HEK293 (cell line): ENCODE measurements around the gene ABHD15.

Experiments used
- EGR2 ChIP-seq: fragments of 450-650 bp; formaldehyde crosslinking; IDR thresholded peaks from 2 replicates; pipeline ENCODE4 v1.5.1; 2016; ENCODE audit warnings: low read depth, missing biosample characterization, missing genetic modification characterization
- ELK4 ChIP-seq: IDR thresholded peaks from 2 replicates; pipeline ENCODE4 v1.6.1; 2011; ENCODE audit warnings: mild to moderate bottlenecking, low read depth, low read length, borderline replicate concordance
- FEZF1 ChIP-seq: fragments of 450-650 bp; formaldehyde crosslinking; IDR thresholded peaks from 2 replicates; pipeline ENCODE4 v1.5.1; 2016; ENCODE audit warnings: missing biosample characterization, missing genetic modification characterization
- GFI1B ChIP-seq: fragments of 450-650 bp; formaldehyde crosslinking; IDR thresholded peaks from 2 replicates; pipeline ENCODE4 v1.5.1; 2016; ENCODE audit warnings: missing biosample characterization, missing genetic modification characterization
- KLF7 ChIP-seq: fragments of 450-650 bp; formaldehyde crosslinking; IDR thresholded peaks from 2 replicates; pipeline ENCODE4 v1.5.1; 2016; ENCODE audit warnings: missing biosample characterization, missing genetic modification characterization, borderline replicate concordance
- KLF9 ChIP-seq: fragments of 450-650 bp; formaldehyde crosslinking; IDR thresholded peaks from 2 replicates; pipeline ENCODE4 v1.5.1; 2016; ENCODE audit warnings: missing biosample characterization, missing genetic modification characterization, low read depth
- SP7 ChIP-seq: fragments of 450-650 bp; formaldehyde crosslinking; IDR thresholded peaks from 2 replicates; pipeline ENCODE4 v1.5.1; 2016; ENCODE audit warnings: missing biosample characterization, missing genetic modification characterization
- YY2 ChIP-seq: fragments of 450-650 bp; formaldehyde crosslinking; IDR thresholded peaks from 2 replicates; pipeline ENCODE4 v1.5.1; 2016; ENCODE audit warnings: missing biosample characterization, missing genetic modification characterization
- ZBTB8A ChIP-seq: fragments of 450-650 bp; formaldehyde crosslinking; IDR thresholded peaks from 2 replicates; pipeline ENCODE4 v1.5.1; 2016; ENCODE audit warnings: missing biosample characterization, missing genetic modification characterization
- ZFP37 ChIP-seq: fragments of 450-650 bp; formaldehyde crosslinking; IDR thresholded peaks from 2 replicates; pipeline ENCODE4 v1.5.1; 2016; ENCODE audit warnings: missing biosample characterization, missing genetic modification characterization
- ZIC2 ChIP-seq: fragments of 450-650 bp; formaldehyde crosslinking; IDR thresholded peaks from 2 replicates; pipeline ENCODE4 v1.5.1; 2016; ENCODE audit warnings: missing biosample characterization, missing genetic modification characterization
- ZNF112 ChIP-seq: fragments of 450-650 bp; formaldehyde crosslinking; IDR thresholded peaks from 2 replicates; pipeline ENCODE4 v1.5.0; 2017; ENCODE audit warnings: missing biosample characterization, missing genetic modification characterization
- ZNF223 ChIP-seq: fragments of 450-650 bp; formaldehyde crosslinking; IDR thresholded peaks from 2 replicates; pipeline ENCODE4 v1.5.1; 2016; ENCODE audit warnings: missing biosample characterization, missing genetic modification characterization
- ZNF324 ChIP-seq: fragments of 450-650 bp; formaldehyde crosslinking; IDR thresholded peaks from 2 replicates; pipeline ENCODE4 v1.5.1; 2016; ENCODE audit warnings: missing biosample characterization, missing genetic modification characterization
- ZNF335 ChIP-seq: fragments of 450-650 bp; formaldehyde crosslinking; conservative IDR thresholded peaks from 2 replicates; pipeline ENCODE4 v1.5.1; 2016; ENCODE audit warnings: missing biosample characterization, missing genetic modification characterization
- ZNF433 ChIP-seq: fragments of 450-650 bp; formaldehyde crosslinking; IDR thresholded peaks from 2 replicates; pipeline ENCODE4 v1.5.1; 2016; ENCODE audit warnings: missing biosample characterization, missing genetic modification characterization, low read depth
- ZNF510 ChIP-seq: fragments of 450-650 bp; formaldehyde crosslinking; IDR thresholded peaks from 2 replicates; pipeline ENCODE4 v1.5.1; 2018; ENCODE audit warnings: mild to moderate bottlenecking, missing genetic modification characterization, missing biosample characterization; ENCODE audit not compliant: insufficient replicate concordance
- ZNF521 ChIP-seq: fragments of 450-650 bp; formaldehyde crosslinking; IDR thresholded peaks from 2 replicates; pipeline ENCODE4 v1.5.1; 2017; ENCODE audit warnings: missing biosample characterization, mild to moderate bottlenecking, missing genetic modification characterization
- ZNF529 ChIP-seq: fragments of 450-650 bp; formaldehyde crosslinking; IDR thresholded peaks from 2 replicates; pipeline ENCODE4 v1.5.1; 2017; ENCODE audit warnings: missing genetic modification characterization, missing biosample characterization; ENCODE audit not compliant: insufficient replicate concordance
- ZNF544 ChIP-seq: fragments of 450-650 bp; formaldehyde crosslinking; IDR thresholded peaks from 2 replicates; pipeline ENCODE4 v1.5.0; 2017; ENCODE audit warnings: missing biosample characterization, missing genetic modification characterization
- ZNF555 ChIP-seq: fragments of 450-650 bp; formaldehyde crosslinking; conservative IDR thresholded peaks from 2 replicates; pipeline ENCODE4 v1.5.1; 2017; ENCODE audit warnings: missing biosample characterization, mild to moderate bottlenecking, missing genetic modification characterization, inconsistent platforms
- ZNF621 ChIP-seq: fragments of 450-650 bp; formaldehyde crosslinking; IDR thresholded peaks from 2 replicates; pipeline ENCODE4 v1.5.1; 2017; ENCODE audit warnings: missing biosample characterization, missing genetic modification characterization
- ZNF660 ChIP-seq: fragments of 450-650 bp; IDR thresholded peaks from 2 replicates; pipeline ENCODE4 v1.5.1; 2018; ENCODE audit warnings: missing biosample characterization, mild to moderate bottlenecking, missing genetic modification characterization
- ZNF670 ChIP-seq: fragments of 450-650 bp; formaldehyde crosslinking; IDR thresholded peaks from 2 replicates; pipeline ENCODE4 v1.5.1; 2016; ENCODE audit warnings: missing biosample characterization, missing genetic modification characterization, low read depth
- ZNF747 ChIP-seq: fragments of 450-650 bp; formaldehyde crosslinking; IDR thresholded peaks from 2 replicates; pipeline ENCODE4 v1.5.1; 2016; ENCODE audit warnings: missing biosample characterization, missing genetic modification characterization
- ZNF76 ChIP-seq: fragments of 450-650 bp; formaldehyde crosslinking; IDR thresholded peaks from 2 replicates; pipeline ENCODE4; 2016; ENCODE audit warnings: low read depth, missing biosample characterization, missing genetic modification characterization, borderline replicate concordance
- ZNF843 ChIP-seq: fragments of 450-650 bp; formaldehyde crosslinking; IDR thresholded peaks from 2 replicates; pipeline ENCODE4 v1.5.1; 2016; ENCODE audit warnings: missing biosample characterization, missing genetic modification characterization
- TF ChIP-seq, protein P1 (sequence below): fragments of 450-650 bp; formaldehyde crosslinking; IDR thresholded peaks from 2 replicates; pipeline ENCODE4 v1.5.1; 2016; ENCODE audit warnings: missing biosample characterization, missing genetic modification characterization
- TF ChIP-seq, protein P2 (sequence below): fragments of 450-650 bp; IDR thresholded peaks from 2 replicates; pipeline ENCODE4 v1.5.1; 2018; ENCODE audit warnings: missing biosample characterization, mild to moderate bottlenecking, missing genetic modification characterization
- TF ChIP-seq, protein P3 (sequence below): fragments of 450-650 bp; formaldehyde crosslinking; conservative IDR thresholded peaks from 2 replicates; pipeline ENCODE4 v1.5.1; 2016; ENCODE audit warnings: low read depth, missing biosample characterization, missing genetic modification characterization

The ABHD15 gene

GRCh38 chr17:29568331-29569244 lies 1.8 kb upstream of the ABHD15 start, which contains the start of gene TP53I13 (continued):
- 0 out of 2 replicates have a peak, but pooled peaks have one; percentile 20 for TF ChIP-seq ZFP37 (tag by site-specific recombination)
- TF ChIP-seq ZNF223 (tag by site-specific recombination) = no peak
- no peak for TF ChIP-seq ZNF670 (tag by site-specific recombination)
- no peak for TF ChIP-seq ZNF747 (tag by site-specific recombination)
- TF ChIP-seq ZNF621 (tag by site-specific recombination) = no peak
- no peak for TF ChIP-seq EGR2
- no peak for TF ChIP-seq FEZF1 (tag by site-specific recombination)
- no peak for TF ChIP-seq ELK4
- TF ChIP-seq ZNF555 (tag by site-specific recombination) = no peak
- TF ChIP-seq SP7 = peak; percentile 41
- 0 out of 2 replicates have a peak, but pooled peaks have one; percentile 27 for TF ChIP-seq ZNF76 (tag by site-specific recombination)
- 0 out of 2 replicates have a peak, but pooled peaks have one; percentile 39 for TF ChIP-seq ZNF324 (tag by site-specific recombination)
- no peak for TF ChIP-seq ZNF433 (tag by site-specific recombination)
- TF ChIP-seq ZNF843 = no peak
- TF ChIP-seq ZNF335 = peak; percentile 72; the same call in 1 of the 2 replicates
- peak; percentile 39; the same call in 1 of the 2 replicates for TF ChIP-seq KLF9 (tag by site-specific recombination)
- no peak for TF ChIP-seq ZNF521 (tag by site-specific recombination)
- TF ChIP-seq, protein P1, sequence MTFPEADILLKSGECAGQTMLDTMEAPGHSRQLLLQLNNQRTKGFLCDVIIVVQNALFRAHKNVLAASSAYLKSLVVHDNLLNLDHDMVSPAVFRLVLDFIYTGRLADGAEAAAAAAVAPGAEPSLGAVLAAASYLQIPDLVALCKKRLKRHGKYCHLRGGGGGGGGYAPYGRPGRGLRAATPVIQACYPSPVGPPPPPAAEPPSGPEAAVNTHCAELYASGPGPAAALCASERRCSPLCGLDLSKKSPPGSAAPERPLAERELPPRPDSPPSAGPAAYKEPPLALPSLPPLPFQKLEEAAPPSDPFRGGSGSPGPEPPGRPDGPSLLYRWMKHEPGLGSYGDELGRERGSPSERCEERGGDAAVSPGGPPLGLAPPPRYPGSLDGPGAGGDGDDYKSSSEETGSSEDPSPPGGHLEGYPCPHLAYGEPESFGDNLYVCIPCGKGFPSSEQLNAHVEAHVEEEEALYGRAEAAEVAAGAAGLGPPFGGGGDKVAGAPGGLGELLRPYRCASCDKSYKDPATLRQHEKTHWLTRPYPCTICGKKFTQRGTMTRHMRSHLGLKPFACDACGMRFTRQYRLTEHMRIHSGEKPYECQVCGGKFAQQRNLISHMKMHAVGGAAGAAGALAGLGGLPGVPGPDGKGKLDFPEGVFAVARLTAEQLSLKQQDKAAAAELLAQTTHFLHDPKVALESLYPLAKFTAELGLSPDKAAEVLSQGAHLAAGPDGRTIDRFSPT (tag by site-specific recombination) = no peak; the same call in 1 of the 2 replicates
- no peak for TF ChIP-seq ZIC2 (tag by site-specific recombination)
- TF ChIP-seq, protein P2, sequence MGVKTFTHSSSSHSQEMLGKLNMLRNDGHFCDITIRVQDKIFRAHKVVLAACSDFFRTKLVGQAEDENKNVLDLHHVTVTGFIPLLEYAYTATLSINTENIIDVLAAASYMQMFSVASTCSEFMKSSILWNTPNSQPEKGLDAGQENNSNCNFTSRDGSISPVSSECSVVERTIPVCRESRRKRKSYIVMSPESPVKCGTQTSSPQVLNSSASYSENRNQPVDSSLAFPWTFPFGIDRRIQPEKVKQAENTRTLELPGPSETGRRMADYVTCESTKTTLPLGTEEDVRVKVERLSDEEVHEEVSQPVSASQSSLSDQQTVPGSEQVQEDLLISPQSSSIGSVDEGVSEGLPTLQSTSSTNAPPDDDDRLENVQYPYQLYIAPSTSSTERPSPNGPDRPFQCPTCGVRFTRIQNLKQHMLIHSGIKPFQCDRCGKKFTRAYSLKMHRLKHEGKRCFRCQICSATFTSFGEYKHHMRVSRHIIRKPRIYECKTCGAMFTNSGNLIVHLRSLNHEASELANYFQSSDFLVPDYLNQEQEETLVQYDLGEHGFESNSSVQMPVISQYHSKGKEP (tag by site-specific recombination) = peak; percentile 94
- no peak for TF ChIP-seq ZNF529 (tag by site-specific recombination)
- TF ChIP-seq, protein P3, sequence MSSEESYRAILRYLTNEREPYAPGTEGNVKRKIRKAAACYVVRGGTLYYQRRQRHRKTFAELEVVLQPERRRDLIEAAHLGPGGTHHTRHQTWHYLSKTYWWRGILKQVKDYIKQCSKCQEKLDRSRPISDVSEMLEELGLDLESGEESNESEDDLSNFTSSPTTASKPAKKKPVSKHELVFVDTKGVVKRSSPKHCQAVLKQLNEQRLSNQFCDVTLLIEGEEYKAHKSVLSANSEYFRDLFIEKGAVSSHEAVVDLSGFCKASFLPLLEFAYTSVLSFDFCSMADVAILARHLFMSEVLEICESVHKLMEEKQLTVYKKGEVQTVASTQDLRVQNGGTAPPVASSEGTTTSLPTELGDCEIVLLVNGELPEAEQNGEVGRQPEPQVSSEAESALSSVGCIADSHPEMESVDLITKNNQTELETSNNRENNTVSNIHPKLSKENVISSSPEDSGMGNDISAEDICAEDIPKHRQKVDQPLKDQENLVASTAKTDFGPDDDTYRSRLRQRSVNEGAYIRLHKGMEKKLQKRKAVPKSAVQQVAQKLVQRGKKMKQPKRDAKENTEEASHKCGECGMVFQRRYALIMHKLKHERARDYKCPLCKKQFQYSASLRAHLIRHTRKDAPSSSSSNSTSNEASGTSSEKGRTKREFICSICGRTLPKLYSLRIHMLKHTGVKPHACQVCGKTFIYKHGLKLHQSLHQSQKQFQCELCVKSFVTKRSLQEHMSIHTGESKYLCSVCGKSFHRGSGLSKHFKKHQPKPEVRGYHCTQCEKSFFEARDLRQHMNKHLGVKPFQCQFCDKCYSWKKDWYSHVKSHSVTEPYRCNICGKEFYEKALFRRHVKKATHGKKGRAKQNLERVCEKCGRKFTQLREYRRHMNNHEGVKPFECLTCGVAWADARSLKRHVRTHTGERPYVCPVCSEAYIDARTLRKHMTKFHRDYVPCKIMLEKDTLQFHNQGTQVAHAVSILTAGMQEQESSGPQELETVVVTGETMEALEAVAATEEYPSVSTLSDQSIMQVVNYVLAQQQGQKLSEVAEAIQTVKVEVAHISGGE (tag by site-specific recombination) = no peak; the same call in 1 of the 2 replicates
- TF ChIP-seq ZNF544 (tag by site-specific recombination) = no peak
- TF ChIP-seq ZBTB8A (tag by site-specific recombination) = peak; percentile 50
- TF ChIP-seq ZNF660 (tag by site-specific recombination) = peak; percentile 10; the same call in 1 of the 2 replicates
- 0 out of 2 replicates have a peak, but pooled peaks have one; percentile 35 for TF ChIP-seq KLF7 (tag by site-specific recombination)
- no peak for TF ChIP-seq YY2 (tag by site-specific recombination)
- TF ChIP-seq ZNF510 = no peak
- no peak for TF ChIP-seq GFI1B (tag by site-specific recombination)
- no peak for TF ChIP-seq ZNF112 (tag by site-specific recombination)
